ENCODE measurements around the gene MT1A.

The MT1A gene

DNA sequence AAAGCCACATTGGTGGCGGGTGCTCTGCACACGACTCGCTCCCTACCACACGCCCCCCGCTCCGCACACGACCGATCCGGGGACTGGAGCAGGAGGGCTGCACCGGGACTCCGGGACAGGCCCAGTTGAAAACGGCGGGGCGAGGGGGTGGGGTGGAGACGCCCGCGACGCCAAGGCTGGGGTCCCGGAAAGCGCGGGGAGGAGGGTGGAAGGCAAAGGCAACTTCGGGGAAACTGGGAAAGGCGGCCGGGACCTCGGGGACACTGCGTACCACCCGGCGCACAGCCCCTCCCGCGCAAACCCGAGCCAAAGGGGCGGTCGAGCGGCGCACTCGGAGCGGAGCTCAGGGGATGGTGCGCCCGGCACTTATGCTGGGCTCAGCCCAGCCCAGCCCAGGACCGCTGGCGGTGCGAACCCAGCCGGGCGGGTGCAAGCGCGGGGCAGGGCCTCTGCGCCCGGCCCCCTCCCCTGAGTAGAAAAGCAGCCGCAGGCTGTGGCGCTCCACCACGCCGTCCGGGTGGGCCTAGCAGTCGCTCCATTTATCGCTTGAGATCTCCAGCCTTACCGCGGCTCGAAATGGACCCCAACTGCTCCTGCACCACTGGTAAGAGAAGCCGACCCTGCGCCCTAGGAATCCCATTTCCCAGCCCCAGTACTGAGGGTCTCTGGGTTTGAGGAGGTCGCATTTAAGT is 6.2 kb upstream of the MT1A start, which contains the start of gene MT1M:
TSS of gene MT1M (plus strand) at position 504 of the 692 bp plus-strand sequence. CDS start at position 577, 73 bp downstream.
- peak; percentile 64 for DNase-seq (ENCODE audit: low spot score)

DNA sequence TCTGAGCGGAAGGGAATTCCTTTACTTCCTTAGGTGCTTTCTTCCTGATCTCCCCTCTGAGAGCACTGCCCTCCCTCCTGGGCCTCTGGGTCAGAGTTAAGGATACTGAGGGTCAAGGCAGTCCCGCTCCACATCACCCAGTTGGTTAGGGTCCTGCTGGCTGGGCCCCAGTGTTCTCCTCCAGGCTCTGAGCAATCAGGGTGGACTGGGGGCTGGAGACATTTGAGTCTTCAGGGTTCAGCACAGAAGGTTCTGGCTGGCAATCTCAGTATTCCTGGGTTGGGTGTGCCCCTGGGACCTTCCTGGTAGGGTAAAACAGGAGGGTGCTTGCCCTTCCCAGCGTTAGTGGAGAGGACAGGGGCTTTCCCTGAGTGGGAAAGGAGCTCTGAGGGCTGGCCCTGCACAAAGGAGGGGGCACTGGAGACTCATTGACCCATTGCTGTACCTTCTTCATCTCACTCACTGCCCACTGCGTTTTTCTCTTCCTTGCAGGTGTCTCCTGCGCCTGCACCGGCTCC is 5.6 kb upstream of the MT1A start:
- DNase-seq (ENCODE audit: low spot score): no peak

DNA sequence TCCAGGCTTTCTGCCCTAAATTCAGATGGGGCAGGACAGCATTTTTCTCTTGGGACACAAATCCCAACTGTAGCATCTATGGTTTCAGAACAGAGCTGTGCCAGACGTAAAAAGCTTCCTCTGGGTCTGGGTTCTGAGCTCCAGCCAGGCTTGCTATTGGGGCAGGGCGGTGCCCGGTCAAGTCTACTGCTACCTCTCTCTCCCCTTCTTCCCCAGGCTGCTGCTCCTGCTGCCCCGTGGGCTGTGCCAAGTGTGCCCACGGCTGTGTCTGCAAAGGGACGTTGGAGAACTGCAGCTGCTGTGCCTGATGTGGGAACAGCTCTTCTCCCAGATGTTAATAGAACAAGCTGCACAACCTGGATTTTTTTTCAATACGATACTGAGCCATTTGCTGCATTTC is 4.9 kb upstream of the MT1A start:
- DNase-seq (ENCODE audit: low spot score): no peak

DNA sequence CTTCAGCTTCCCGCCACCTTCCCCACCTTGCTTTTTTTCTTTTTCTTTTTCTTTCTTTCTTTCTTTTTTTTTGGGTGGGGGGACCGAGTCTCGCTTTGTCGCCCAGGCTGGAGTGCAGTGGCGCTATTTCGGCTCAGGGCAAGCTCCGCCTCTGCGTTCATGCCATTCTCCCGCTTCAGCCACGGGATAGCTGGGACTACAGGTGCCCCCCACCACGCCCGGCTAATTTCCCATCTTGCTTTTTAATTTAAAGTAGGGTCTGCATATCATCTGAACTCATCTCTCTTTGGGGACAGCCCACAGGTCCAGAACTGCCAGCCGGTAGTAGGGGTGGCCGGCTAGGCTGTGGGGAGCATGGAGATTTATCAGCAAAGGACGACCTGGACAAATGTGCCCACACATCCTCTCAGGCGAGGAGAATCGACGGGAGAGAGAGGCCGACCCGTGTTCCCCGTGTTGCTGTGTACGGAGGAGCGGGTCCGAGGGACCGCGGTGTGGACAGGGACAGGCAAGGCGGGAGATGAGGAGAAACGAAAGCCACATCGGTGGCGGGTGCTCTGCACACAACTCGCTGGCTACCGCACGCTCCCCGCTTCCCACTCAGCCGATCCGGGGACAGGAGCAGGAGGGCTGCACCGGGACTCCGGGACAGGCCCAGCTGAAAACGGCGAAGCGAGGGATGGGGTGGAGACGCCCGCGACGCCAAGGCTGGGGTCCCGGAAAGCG is 3.6 kb upstream of the MT1A start:
- no peak for DNase-seq (ENCODE audit: low spot score)

DNA sequence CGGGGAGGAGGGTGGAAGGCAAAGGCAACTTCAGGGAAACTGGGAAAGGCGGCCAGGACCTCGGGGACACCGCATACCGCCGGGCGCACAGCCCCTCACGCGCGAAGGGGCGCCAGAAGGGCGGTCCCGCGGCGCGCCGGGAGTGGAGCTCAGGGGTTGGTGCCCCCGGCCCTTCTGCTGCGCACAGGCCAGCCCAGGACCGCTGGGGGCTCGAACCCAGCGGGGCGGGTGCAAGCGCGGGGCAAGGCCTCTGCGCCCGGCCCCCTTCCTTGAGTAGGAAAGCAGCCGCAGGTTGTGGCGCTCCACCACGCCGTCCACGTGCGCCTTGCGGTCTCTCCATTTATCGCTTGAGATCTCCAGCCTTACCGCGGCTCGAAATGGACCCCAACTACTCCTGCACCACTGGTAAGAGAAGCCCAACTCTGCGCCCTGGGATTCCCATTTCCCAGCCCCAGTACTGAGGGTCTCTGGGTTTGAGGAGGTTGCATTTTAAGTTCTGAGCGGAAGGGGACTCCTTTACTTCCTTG is 3.0 kb upstream of the MT1A start:
- DNase-seq (ENCODE audit: low spot score): no peak

DNA sequence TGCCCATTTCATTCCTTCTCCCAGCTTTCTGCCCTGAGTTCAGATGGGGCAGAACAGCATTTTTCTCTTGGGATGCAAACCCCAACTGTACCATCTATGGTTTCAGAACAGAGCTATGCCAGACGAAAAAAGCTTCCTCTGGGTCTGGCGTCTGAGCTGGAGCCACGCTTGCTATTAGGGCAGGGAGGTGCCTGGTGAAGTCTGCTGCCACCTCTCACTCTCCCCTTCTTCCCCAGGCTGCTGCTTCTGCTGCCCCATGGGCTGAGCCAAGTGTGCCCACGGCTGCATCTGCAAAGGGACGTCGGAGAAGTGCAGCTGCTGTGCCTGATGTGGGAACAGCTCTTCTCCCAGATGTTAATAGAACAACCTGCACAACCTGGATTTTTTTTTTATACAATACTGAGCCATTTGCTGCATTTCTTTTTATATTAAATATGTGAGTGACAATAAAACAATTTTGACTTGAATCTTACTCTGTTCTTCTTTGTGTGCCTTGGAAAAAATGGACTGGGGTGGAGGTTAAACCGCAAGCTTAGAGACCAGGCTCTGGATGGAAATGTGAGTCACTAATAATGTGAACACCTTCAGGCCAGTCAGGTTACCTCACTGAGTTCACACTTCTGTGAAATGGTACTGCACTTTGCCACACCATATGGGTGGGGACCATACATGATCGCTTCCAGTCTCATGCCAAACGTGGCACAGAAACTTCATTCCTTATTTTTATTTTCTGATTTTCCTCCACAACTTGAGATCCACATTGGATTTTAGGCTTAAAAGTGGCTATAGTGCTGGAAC is 1.7 kb upstream of the MT1A start:
- no peak for DNase-seq (ENCODE audit: low spot score)

DNA sequence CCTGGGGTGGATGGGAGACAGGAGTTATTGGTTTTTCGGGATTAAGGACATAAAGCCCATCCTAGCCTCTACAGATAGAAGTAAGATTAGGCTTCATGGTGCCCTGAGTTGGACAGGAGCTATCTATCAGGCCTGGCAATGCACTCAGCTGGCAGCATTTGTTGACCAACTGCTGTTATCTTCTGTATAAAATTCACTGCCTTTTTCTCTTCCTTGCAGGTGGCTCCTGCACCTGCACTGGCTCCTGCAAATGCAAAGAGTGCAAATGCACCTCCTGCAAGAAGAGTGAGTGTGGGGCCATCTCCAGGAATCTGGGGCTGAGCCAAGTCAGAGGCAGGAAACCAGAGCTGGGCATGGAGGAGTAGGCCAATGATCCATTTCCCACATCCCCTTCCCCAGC is 579 bp downstream of the MT1A start:
- DNase-seq (ENCODE audit: low spot score): no peak

DNA sequence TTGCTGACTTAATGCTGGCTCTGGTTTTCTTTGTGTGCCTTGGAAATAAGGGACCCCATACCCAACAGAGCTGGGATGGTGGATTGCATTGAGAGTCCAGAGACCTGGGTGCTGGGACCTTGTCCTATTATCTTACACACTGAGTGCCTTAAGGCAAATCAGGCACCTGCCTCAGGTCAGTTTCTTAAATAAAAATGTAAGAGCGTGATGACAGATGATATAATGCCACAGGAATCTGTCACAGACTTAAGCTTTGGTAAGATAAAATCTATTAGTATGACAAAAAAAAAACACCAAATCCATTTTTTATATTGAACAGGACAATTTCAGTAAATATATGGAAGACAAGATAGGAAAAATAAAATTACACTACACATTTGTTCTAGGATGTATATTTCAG is 1.6 kb downstream of the MT1A start:
- no peak for DNase-seq (ENCODE audit: low spot score)

DNA sequence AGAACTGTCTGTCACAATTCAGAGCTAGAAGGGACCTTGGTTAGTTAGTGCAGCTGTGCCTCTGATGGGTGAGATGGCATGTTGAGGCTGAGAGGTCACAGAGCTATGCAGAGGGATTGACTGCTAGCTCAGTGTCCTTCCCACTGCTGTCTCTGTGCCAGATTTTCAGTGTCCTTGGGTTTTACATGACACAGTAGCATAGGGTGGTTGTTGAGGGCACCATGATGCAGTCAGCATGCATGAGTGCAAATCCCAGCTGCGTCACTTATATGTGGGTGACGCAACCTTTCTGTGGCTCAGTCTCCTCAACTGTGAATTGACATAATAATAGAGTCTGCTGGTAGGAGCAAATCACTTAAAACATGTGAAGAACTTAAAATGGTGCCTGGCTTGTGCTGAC is 2.7 kb downstream of the MT1A start:
- no peak for DNase-seq (ENCODE audit: low spot score)

DNA sequence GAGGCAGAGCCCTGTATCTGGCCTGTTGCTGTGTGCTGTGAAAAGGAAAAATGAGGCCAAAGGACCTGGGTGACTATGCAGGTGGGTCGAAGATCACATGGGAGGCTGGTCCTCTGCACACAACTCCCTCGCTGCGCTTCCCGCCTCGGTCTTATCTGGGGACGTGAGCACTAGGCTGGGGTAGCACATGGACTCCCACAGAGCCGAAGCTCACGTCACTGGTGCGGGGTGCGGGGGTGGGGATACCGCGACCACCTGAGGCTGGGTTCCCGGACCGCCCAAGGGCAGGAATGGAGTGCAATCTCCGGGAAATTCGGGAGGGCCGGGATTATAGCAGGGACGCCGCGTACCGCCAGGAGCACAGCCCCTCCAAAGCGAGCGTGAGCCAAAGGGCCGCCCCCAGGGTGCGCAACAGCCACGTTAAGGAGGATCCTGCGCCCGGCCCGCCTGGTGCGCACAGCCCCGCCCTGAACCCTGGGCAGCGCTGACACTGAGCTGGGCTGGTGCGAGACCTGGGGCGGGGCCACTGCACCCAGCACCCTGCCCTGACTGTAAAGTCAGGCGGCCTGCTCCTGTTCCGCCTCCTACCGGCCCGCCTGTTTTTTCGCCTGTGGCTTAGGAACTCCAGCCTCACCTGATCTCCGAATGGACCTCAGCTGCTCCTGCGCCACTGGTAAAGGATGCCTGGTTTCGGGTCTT is 4.8 kb downstream of the MT1A start:
- DNase-seq (ENCODE audit: low spot score): peak; percentile 69

DNA sequence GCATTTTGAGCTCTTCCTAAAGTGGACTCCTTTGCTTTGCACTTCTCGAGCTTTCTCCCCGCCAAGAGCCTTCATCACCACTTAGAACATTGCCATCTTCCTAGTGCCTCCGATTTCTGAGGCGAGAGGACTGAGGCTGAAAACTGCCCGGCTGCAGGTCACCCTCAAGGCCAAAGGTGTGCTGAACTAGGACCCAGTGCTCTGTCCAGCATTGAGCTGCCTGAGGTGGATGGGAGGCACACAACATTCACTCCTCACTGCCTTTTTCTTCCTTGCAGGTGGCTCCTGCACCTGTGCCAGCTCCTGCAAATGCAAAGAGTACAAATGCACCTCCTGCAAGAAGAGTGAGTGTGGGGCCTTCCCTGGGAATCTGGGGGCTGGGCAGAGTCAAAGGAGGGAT is 5.4 kb downstream of the MT1A start:
- no peak for DNase-seq (ENCODE audit: low spot score)

DNA sequence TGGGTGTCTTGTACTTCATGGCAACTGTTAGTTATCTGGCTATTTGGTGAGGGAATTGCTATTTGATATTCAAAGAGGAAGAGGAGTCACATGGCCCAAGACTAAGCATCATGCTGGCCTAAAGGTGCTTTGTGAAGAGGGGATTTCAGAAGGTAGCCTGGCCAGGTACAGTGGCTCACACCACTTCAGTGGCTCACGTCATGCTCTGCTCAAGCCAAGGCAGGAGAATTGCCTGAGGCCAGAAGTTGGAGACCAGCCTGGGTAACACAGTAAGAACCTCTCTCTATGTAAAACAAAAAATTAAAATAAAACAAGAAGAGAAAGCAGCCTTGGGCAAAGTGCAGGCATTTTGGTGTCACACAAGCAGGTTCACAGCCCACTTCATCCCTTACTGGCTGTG is 6.8 kb downstream of the MT1A start:
- DNase-seq (ENCODE audit: low spot score): no peak

DNA sequence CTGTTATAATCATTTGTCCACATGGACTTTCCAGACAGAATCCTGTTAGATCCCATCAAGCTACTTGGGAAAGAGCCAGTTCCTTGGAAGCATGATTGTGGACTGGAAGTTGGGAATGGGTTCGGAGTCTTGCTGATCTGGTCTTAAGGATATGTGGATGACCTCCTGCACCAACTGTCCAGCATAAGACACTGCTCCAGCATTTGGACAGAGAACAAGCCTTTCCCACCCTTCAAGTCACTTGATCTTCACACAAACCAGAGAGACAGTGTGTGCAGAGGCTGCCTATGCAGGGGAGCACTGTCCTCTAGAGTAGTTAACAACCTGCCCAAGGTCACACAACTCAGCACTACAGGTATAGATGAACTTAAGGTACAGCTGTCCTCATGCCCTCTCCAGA is 7.4 kb downstream of the MT1A start:
- no peak for DNase-seq (ENCODE audit: low spot score)

DNA sequence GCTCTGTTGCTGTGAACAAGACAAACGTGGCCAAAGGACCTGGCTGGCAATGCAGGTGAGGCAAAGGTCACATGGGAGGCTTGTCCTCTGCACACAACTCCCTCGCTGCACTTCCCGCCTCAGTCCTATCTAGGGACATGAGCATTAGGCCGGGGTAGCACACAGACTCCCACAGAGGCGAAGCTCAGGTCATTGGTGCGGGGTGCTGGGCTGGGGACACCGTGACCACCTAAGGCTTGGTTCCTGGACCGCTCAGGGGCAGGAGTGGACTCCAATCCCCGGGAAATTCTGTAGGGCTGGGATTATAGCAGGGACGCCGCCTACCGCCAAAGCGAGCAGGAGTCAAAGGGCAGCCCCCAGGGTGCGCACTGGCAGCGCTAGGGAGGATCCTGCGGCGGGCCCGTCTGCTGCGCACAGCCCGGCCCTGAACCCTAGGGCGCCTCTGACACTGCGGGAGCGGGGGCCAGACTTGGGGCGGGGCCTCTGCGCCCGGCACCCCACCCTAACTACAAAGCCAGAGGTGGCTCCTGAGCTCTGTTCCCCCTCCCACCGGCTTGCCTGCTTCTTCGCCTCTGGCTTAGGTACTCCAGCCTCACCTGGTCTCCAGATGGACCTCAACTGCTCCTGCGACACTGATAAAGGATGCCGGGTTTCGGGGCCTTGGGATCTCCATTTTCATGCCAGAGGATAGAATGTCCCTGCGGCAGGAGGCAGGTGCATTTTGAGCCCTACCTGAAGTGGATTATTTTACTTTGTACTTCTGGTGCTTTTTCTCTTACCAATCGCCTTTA is 9.4 kb downstream of the MT1A start:
- no peak for DNase-seq (ENCODE audit: low spot score)

DNA sequence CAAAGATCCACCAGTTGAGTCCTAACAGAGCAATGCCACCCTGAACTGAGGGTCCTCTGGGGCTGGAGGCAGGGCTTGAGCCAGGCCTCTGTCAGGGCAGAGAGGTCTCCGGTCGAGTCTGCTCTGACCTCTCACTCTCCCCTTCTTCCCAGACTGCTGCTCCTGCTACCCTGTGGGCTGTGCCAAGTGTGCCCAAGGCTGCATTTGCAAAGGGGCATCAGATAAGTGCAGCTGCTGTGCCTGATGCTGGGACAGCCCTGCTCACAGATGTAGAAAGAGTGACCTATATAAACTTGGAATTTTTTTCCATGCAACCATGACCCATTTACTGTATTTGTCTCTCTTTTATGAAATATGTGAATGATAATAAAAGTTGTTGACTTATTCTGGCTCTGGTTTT is 10.8 kb downstream of the MT1A start:
- no peak for DNase-seq (ENCODE audit: low spot score)

DNA sequence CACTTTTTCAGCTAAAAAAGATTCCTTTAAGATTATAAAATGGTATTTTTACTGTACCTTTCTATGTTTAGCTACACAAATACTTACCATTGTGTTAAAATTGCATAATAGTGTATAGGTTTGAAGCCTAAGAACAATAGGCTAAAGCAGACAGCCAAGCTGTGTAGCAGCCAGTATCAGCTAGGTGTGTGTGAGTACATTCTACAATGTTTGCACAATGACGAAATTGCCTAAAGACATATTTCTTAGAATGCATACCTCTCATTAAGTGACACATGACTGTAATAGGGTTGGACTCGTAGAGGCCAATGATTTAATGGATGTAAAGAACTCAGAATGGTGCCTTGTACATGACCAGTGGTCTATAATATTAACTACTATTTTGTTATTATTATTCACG is 11.4 kb downstream of the MT1A start:
- no peak for DNase-seq (ENCODE audit: low spot score)

DNA sequence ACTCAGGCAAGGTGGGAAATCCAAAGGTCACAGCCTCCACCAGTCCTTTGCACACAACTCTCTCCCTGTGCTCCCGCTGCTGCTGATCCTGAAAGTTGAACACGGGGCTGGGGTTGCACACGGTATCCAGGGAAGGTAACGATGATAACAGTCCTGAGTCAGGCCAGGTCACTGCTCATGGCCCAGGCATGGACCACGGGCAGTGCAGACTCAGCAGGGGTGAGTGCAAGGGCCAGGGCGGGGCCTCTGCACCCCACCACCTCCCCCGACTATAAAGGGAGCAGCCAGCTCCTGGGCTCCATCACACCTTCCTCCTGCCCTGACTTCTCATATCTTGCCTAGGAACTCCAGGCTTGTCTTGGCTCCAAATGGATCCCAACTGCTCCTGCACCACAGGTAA is 13.1 kb downstream of the MT1A start, which contains the start of gene MT1B:
TSS of gene MT1B (plus strand) at position 301 of the 400 bp plus-strand sequence. CDS start at position 369, 68 bp downstream.
- DNase-seq (ENCODE audit: low spot score): no peak

DNA sequence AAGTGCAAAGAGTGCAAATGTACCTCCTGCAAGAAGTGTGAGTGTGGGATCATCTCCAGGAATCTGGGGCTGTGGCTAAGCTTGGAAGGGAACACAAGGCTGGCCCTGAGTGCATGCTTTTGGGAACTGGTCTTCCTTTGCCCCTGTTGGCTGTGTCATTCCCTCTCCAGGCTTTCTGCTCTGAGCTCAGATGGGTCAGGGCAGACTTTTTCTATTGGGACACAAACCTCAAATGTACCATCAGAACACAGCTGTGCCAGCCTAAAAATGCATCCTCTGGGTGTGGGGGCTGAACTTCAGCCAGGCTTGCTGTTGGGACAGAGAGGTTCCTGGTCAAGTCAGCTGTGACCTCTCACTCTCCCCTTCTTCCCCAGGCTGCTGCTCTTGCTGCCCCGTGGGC is 14.1 kb downstream of the MT1A start:
- DNase-seq (ENCODE audit: low spot score): no peak

DNA sequence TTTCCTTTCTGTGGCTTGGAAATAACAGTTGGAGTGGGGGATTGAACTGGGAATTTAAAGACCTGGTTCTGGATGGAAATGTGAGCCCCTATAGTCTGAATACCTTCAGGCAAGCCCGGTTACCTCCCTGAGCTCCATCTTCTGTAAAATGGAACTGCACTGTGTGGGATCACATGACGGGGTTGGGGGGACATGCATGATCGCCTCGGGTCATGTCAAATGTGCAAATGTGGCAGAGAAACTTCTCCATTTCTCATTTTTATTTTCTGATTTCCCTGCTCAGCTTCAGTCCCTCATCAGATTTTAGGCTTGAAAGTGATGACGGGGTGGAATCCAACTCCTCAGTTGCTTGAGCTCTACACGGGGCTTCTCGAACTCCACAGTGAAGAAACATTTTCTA is 14.8 kb downstream of the MT1A start:
- no peak for DNase-seq (ENCODE audit: low spot score)

DNA sequence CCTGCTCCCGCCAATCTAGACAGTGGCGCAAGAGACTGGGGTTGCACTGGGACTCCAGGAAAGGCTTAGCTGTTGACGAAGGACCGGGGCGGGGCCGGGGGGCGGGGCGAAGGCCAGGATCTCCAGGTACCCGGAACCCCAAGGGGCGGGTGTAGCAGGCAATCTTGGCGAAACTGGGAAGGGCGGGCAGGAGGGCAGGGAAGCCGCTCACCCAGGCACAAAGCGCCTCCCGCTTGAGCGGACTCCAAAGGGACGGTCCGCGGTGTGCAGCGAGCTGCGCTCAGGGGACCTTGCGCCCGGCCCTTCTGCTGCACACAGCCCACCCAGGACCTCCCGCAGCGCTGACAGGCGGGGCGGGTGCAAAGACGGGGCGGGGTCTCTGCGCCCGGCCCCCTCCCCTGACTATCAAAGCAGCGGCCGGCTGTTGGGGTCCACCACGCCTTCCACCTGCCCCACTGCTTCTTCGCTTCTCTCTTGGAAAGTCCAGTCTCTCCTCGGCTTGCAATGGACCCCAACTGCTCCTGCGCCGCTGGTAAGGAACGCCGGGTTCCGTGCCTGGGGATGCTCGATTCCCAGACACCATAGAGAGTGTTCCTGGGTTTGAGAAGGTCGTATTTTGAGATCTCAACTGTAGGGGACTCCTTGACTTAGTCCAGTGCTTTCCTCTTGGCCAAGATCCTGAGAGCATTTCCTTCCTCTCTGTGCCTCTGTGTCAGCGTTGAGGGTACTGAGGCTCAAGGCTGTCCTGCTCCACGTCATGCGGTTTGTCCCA is 19.3 kb downstream of the MT1A start, which contains the start of gene MT1F:
TSS of gene MT1F (plus strand) at position 405 of the 772 bp plus-strand sequence. CDS start at position 505, 100 bp downstream.
- peak; percentile 47 for DNase-seq (ENCODE audit: low spot score)

All from AG20443 (cell line).